GM18951 (cell line): Measurements from ENCODE around the gene DDX5.
A peak's percentile ranks its signal among the peaks of the same experiment; 100 is the strongest.

Experiments used
- POLR2A ChIP-seq: IDR thresholded peaks from 4 replicates; pipeline ENCODE4 v1.6.1; 2011; ENCODE audit warnings: mild to moderate bottlenecking; ENCODE audit not compliant: insufficient read length, insufficient read depth; ENCODE audit errors: extremely low read depth
- in situ Hi-C: fragments of 300-500 bp; cut with MboI; formaldehyde crosslinking; loops from one replicate; pipeline ENCODE4 v1.12.0; 2022; ENCODE audit warnings: low sequenced_read_pairs, mixed read lengths, inconsistent platforms; ENCODE audit not compliant: unreplicated experiment

Gene DDX5

DNA sequence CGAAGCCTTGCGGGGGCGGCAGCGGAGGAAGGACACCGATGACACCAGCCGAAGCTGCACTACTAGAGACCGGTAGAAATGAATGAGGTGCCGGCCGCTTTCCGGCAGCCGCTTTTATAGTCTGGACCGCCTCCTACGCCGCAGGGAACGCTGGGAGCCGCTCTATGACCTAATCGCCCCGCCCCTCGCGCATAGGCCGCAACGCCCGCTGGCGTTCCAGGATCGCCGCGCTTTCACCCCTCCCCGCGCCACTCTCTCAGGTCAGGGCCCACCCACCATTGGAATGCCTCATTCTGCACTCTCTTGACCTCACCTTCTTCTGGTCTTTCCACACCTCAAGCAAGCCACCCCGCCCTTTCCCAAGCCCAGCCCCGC is at the start of gene DDX5:
Gene DDX5, minus strand, starts transcription at position 89 of the 375 bp plus-strand sequence. CDS start 170 bp downstream, outside the sequence.
- TF ChIP-seq POLR2A, result peak; percentile 100
- in situ Hi-C loops, result no loop called here

DNA sequence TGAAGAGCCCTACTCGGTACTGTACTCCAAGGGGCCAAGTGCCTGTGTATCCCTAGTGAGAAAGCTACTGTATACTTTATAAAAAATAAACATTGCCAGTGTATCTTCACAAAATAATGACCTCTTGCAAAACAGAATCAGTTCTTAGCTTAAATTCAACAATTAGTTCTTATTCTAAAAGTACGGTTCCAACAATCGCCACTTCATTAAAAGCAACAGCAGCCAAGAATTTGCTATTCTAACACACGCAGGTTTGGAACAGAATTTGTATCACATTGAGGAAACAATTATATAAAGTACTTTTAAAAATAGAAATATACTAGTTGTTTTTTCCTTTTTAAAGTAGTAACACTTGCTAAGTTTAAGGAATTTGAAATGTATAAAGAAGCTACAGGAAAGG is 49.2 kb upstream of the DDX5 start:
- TF ChIP-seq POLR2A, result no peak
- in situ Hi-C loops, result no loop called here

DNA sequence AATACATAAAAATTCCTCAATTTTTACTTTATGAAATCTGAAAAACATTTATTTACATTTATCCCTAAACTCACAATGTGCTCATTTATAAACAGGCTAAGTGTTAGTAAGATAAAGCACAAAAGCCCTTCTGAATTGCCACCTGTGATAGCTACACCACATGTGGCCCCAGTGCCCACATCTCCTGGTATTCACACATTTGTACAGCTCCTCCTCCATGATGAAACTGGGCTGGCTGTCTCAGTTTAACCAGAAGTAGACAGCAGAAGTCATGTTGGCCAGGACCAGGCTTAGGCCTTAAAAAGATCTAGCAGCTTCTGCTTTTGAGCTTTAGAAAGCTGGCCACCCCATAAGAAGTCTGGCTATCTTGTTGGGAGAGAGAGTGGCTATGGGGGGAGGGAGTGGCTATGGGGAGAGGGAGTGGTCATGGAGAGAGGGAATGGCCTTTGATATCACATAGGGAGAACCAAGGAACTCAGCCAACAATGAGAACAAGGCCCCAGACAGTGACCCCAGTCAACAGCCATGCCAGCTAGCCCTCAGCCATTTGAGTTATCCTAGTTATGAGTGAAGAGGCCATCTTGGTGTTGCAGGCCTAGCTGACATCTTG is 48.0 kb upstream of the DDX5 start:
- in situ Hi-C loops, result no loop called here
- no peak for TF ChIP-seq POLR2A

DNA sequence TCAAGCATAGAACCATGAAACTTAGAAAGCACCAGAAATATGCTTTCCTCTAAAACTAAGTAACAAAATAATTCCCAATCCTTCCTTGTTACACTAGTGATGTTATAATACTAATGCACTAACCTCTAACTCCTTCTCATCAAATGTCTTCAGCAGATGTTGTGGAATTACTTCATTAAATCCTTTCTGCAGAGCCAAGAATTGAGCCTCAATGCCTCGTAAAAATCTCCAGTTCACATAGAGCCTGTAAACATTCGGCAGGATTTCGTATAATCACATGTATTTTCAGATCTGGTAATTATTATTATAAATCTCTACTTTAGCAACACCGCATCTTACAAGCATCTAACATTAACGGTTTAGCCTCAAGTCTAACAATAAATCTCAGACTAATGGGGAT is 45.4 kb upstream of the DDX5 start:
- in situ Hi-C loops, result no loop called here
- no peak for TF ChIP-seq POLR2A

DNA sequence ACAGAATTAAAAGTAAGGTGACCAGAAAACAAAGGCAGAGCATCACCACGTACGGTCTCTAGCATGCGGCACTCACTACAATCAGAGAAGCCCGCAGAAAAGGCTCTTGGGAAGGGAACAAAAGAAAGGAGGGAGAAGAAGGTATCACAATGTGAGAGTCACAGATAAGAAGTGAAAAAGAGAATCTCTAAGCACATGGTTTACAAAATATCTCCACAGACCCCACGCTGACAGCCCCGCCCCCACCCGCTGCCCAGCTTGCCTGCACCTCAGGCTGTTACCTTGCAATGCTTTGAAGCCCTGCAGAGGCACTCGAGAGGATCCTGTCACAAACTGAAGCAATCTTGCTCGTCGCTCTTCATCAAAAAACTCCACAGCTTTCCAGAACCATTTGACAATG is 41.2 kb upstream of the DDX5 start:
- no peak for TF ChIP-seq POLR2A
- in situ Hi-C loops, result no loop called here

DNA sequence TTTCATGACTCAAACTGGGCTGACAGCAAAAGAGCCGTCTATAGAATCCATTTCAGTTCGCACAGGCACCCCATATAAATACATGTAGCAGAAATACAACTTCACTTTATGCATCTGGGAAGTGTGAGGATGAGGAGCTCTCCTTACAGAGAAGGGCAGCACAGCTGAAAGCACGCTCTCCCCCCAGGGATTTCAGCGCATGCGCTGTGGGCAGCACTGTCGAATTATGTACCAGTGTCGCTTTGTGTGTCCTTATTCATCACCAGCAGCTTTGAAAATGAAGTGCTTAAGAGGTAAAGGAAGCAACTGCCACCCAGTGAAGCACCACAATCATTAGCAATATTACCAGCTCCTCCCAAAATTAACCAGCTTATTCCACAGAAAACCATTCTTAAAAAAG is 40.6 kb upstream of the DDX5 start:
- in situ Hi-C loops, result no loop called here
- no peak for TF ChIP-seq POLR2A

DNA sequence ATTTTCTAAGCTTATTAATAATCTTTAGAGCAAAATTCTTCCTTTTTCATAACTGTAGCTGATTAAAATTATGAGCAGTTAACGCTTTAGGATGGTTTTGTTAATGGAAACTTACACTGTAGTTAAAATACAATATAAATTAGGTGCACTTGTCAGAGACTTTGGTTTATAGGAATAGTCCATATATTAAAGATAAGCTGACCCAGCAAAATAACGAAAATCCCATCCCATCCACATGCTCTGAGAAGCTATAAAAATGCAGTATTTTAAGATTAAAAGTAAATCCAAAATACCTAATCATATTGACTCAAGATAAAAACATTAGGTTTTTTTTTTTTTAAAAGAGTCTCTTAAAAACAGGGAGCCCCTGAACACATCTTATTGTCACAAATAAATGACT is 38.7 kb upstream of the DDX5 start:
- in situ Hi-C loops, result no loop called here
- no peak for TF ChIP-seq POLR2A

DNA sequence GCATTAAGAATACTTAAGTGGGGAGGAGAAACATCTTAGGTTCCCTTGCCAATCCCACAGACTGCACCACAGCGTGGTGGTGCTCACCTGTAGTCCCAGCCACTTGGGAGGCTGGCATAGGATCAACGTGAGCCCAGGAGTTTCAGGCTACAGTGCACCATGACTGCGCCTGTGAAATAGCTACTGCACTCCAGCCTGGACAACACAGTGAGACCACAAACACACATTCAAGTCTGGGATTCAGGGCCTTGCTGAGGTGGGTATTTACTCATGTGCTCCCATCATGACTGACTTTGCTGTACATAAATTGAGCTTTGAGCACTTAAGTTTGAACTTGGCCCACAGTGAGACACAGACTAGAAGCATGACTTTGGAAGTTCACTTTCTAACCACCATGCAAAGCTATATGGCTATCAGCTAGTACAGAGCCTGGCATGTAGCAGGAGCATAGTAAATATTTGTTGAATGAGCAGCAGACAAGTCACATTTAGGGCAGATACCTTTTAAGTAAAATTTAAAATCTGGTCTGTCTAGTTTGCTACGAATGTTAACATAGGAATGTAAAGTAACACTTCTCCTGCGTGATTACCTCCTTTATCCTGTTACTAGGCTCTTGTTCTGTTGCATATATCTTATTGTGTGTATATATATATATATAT is 34.2 kb upstream of the DDX5 start:
- no peak for TF ChIP-seq POLR2A
- in situ Hi-C loops, result no loop called here

DNA sequence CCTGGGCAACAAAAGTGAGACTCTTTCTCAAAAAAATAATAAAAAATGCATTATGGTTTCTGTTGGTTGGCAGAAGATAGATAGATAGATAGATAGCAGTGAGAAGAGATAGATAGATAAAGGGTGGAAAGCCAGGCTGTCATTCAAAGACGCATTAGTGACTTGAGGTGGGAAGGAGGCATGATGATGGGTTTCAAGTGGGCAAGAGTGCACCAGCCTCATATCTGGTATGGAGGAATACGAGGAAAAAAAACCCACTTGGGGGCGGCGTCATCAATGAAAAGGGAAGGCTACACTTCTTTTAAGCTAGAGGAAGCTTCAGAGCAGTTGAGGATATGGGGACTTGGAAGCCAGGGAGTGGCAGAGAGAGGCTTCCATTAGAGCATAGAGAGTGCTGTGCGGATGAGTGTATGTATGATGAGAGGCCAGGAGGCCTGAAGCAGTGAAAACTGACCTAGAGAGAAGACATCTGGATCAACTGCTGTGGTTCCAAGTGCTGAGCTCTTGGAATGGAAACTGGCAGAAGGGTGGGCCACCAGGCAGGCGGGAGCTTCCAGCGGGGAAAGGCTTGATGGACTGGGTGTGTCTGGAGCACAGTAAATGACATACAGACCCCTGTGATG is 32.5 kb upstream of the DDX5 start:
- no peak for TF ChIP-seq POLR2A
- in situ Hi-C loops, result no loop called here

DNA sequence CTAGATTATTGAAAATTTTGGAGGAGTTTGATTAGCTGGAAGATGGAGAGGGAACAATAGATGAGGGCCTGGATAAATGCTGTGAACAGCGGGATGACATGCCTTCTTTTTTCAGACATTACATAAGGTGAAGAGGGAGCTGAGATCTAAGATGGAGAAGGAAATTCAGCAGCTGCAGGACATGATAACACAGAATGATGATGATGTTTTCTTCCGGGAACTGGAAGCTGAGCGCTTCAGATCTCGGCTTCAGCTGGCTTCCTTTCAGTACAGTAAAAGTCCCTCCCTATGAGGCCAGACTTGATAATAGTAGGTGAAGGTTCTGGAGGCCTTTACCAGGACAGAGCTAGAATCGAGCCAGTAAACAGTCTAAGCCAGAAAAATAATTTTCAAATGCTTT is 31.4 kb upstream of the DDX5 start:
- TF ChIP-seq POLR2A, result no peak
- in situ Hi-C loops, result no loop called here

DNA sequence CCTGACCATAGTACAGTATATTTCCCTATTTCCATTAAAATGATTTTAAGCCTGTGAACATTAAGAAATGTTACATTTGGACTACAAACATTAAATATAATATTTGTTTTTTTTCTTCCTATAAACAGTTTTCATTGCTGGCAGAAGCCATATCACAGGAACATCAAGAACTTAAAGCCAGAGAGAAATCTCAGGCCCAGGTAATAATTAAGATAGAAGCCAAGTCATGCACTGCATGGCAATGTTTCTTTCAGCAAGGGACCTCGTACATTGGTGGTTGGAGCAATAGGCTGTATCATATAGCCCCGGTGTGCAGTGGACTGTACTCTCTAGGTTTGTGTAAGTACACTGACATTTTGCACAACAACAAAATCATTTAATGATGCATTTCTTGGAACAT is 30.8 kb upstream of the DDX5 start:
- in situ Hi-C loops, result no loop called here
- TF ChIP-seq POLR2A, result no peak

DNA sequence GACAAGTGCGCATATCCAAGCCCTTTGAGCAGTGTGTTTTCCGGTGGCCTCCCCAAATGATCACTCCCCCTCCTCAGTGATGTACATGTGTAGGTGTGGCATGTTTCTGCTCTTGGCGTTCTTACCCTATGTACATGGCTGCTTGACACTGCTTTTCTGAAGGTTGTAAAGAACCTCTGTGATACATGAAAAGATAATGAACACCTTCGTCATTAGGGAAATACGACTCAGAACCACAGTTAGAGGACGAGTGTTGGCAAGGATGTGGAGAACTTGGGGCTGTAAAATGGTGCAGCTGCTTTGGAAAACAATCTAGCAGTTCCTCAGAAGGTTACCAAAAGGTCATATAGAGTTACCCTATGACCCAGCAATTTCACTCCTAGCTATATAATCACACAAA is 29.3 kb upstream of the DDX5 start:
- no peak for TF ChIP-seq POLR2A
- in situ Hi-C loops, result no loop called here

DNA sequence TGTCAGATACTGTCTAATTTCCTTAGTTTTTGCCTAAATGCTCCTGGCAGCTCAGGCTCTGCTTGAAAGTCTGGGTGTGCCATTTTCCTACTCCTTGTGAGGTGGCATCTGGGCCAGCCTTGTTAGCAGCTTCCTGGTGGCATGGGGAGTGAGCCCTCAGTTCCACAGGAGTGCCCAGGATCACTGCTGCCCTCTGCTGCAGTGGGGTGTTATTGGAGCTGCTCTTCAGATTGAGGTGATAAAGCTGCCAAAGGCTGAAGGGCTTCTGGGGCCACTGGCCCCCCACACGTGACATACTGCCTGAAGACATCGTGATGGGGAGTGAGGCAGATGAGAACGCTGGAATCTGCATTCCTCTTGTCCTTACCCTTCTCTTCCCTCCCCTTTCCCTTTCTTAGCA is 28.1 kb upstream of the DDX5 start:
- in situ Hi-C loops, result no loop called here
- TF ChIP-seq POLR2A, result no peak

DNA sequence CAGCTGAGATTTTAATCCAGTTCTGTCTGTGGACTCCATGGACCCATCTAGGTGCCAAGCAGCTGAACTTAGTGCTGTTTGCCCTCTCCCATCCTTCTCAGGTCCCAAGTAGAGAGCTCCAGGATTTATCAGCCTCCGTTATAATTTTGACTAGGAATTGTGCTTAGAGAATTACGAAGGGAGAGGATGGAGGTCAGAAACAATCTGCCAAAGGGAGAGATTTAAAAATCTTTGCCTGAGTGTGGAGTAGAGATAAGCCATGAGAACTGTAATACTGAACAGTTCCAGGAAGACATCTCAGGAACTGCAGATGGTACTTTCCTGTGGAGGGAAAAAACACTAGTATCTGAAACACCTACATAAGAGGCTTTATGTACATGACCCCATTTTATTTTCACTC is 27.7 kb upstream of the DDX5 start:
- no peak for TF ChIP-seq POLR2A
- in situ Hi-C loops, result no loop called here
